Neural cell (in vitro differentiated cells): Measurements from ENCODE around the gene CREBBP.

Experiments
- EP300 ChIP-seq: fragments of 450-650 bp; conservative IDR thresholded peaks from 2 replicates; pipeline ENCODE4 v1.6.1; 2014; ENCODE audit warnings: antibody characterized with exemption, mild to moderate bottlenecking, moderate library complexity; ENCODE audit not compliant: poor library complexity, severe bottlenecking
- TF ChIP-seq, protein P1 (sequence below): fragments of 450-650 bp; IDR thresholded peaks from 2 replicates; pipeline ENCODE4 v1.5.1; 2014; ENCODE audit warnings: antibody characterized with exemption, mild to moderate bottlenecking, moderate library complexity; ENCODE audit not compliant: poor library complexity, severe bottlenecking

DNA sequence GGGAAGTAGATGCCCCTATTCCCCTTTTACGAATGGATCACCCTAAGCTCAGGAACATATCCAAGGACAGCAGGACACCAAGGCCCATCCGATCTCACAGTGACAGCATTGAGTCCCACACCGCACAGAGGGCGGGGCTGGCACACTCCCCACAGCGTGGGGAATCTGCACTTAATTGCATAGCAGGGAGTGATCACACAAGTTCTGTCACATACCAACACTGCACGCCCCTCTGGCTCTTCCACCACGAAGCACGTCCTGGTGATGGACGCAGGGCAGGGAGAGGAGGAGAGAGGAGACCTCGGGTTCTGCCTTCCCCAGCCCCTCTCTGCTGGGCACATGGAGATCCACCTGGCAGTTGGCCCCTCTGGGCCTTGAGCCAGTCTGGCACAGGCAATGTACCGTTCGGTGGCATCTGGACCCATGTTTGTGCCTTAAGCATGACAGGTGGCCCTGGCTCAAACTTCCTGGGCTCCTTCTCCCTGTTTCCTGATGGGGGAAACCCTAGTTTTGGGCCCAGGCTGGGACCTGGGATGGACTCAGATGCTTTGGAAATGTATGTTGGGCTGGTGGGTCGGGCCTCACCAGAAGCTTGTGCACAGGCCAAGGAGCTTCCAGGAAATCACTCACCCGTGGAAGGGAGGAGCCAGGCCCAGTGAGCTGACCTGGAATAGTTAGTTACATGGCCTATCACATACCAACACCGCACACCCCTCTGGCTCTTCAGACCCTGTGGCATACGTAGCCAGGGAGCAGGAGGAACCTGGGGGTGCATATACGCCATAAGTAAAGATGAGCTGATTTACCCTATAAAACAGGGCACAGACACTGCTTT is 35.1 kb upstream of the CREBBP start:
- TF ChIP-seq, protein P1, sequence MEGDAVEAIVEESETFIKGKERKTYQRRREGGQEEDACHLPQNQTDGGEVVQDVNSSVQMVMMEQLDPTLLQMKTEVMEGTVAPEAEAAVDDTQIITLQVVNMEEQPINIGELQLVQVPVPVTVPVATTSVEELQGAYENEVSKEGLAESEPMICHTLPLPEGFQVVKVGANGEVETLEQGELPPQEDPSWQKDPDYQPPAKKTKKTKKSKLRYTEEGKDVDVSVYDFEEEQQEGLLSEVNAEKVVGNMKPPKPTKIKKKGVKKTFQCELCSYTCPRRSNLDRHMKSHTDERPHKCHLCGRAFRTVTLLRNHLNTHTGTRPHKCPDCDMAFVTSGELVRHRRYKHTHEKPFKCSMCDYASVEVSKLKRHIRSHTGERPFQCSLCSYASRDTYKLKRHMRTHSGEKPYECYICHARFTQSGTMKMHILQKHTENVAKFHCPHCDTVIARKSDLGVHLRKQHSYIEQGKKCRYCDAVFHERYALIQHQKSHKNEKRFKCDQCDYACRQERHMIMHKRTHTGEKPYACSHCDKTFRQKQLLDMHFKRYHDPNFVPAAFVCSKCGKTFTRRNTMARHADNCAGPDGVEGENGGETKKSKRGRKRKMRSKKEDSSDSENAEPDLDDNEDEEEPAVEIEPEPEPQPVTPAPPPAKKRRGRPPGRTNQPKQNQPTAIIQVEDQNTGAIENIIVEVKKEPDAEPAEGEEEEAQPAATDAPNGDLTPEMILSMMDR: no peak
- no peak for TF ChIP-seq EP300
